H1 (cell line): ENCODE data around the gene CARD11. TPM values are rescaled to one million over a fixed set of nuclear protein-coding genes. Genes with fewer than 3 reads are reported as not detected.

Experiments used
- CTCF ChIA-PET: fragments of 300-600 bp; sonication (Branson Sonifier 250); formaldehyde crosslinking; loops from one replicate; lab custom pipeline; 2021; ENCODE audit not compliant: partially characterized antibody; lab: Charles Lee
- POLR2A ChIA-PET: fragments of 300-600 bp; sonication (Branson Sonifier 250); formaldehyde crosslinking; loops from one replicate; lab custom pipeline; 2021; ENCODE audit warnings: inconsistent platforms; ENCODE audit not compliant: partially characterized antibody; lab: Charles Lee
- DNase-seq, 2 experiments: peaks; one replicate each; pipeline versions ENCODE4 v3.0.0 to v3.0.0-alpha.2; 2010 to 2022; ENCODE audit warnings: low spot score in 2 of 2, low read depth in 1 of 2, mixed read lengths in 1 of 2
- FAIRE-seq: peaks from 2 replicates; lab custom pipeline; 2011; peaks lifted over from hg19 to GRCh38; lab: Jason Lieb, UNC
- H2AFZ ChIP-seq: 2 replicates; pipeline ENCODE4 v1.8.1; 2012; ENCODE audit warnings: low read length, inconsistent platforms
- H2AK5ac ChIP-seq: 2 replicates; pipeline ENCODE4 v1.6.1; 2013; ENCODE audit warnings: low read depth, low read length
- H2BK120ac ChIP-seq: replicated peaks from 2 replicates; pipeline ENCODE3; 2013; ENCODE audit warnings: low read depth, low read length, inconsistent platforms
- H2BK12ac ChIP-seq: 2 replicates; pipeline ENCODE4 v1.6.1; 2013; ENCODE audit warnings: low read depth, low read length
- H2BK15ac ChIP-seq: 2 replicates; pipeline ENCODE4 v1.6.1; 2013; ENCODE audit warnings: low read length
- H2BK20ac ChIP-seq: 2 replicates; pipeline ENCODE4 v1.6.1; 2013; ENCODE audit warnings: low read length
- H2BK5ac ChIP-seq: 2 replicates; pipeline ENCODE4 v1.6.1; 2013; ENCODE audit warnings: low read depth, low read length
- H3K14ac ChIP-seq: 2 replicates; pipeline ENCODE4 v1.6.1; 2013; ENCODE audit warnings: inconsistent platforms; ENCODE audit not compliant: insufficient read length
- H3K18ac ChIP-seq: 2 replicates; pipeline ENCODE4 v1.6.1; 2013; ENCODE audit warnings: low read length; ENCODE audit errors: extremely low read depth
- H3K23ac ChIP-seq: 2 replicates; pipeline ENCODE4 v1.6.1; 2013; ENCODE audit warnings: inconsistent platforms; ENCODE audit not compliant: insufficient read length
- H3K23me2 ChIP-seq: 2 replicates; pipeline ENCODE4 v1.6.1; 2013; ENCODE audit warnings: low read depth, low read length
- H3K27ac ChIP-seq: 2 replicates; pipeline ENCODE4 v1.6.1; 2011; ENCODE audit warnings: low read depth, low read length, inconsistent platforms
- H3K27me3 ChIP-seq, 4 experiments: replicated peaks in 1 of 4; 1 replicate in 1 of 4; 2 replicates in 3 of 4; pipeline versions ENCODE4 v1.6.1 to v1.8.1; 2011 to 2013; ENCODE audit warnings: low read length in 3 of 4, mild to moderate bottlenecking in 3 of 4, inconsistent platforms in 2 of 4, mixed read lengths in 2 of 4, moderate library complexity in 1 of 4; ENCODE audit not compliant: control insufficient read depth in 3 of 4, insufficient read depth in 3 of 4; ENCODE audit errors: extremely low read depth in 1 of 4
- H3K36me3 ChIP-seq, 4 experiments: 2 replicates each; pipeline versions ENCODE4 v1.6.1 to v1.8.1; 2011 to 2013; ENCODE audit warnings: mild to moderate bottlenecking in 4 of 4, low read length in 3 of 4, moderate library complexity in 2 of 4, control low read depth in 1 of 4, inconsistent platforms in 1 of 4; ENCODE audit not compliant: insufficient read depth in 4 of 4, control insufficient read depth in 2 of 4
- H3K4ac ChIP-seq: replicated peaks from 2 replicates; pipeline ENCODE3; 2013; ENCODE audit warnings: low read length, low read depth, mixed read lengths, inconsistent platforms; ENCODE audit not compliant: insufficient read length
- H3K4me1 ChIP-seq, 4 experiments: replicated peaks in 1 of 4; 1 replicate in 1 of 4; 2 replicates in 3 of 4; pipeline versions ENCODE4 v1.6.1 to v1.8.1; 2011 to 2013; ENCODE audit warnings: low read length in 3 of 4, inconsistent platforms in 2 of 4, mixed read lengths in 1 of 4; ENCODE audit not compliant: insufficient read depth in 4 of 4, control insufficient read depth in 3 of 4
- H3K4me2 ChIP-seq, 2 experiments: 2 replicates each; pipeline versions ENCODE4 v1.6.1 to v1.8.1; 2011 to 2013; ENCODE audit warnings: low read depth in 2 of 2, low read length in 2 of 2, control low read depth in 1 of 2, inconsistent platforms in 1 of 2, mild to moderate bottlenecking in 1 of 2; ENCODE audit not compliant: insufficient read depth in 1 of 2
- H3K4me3 ChIP-seq, 4 experiments: fragments of 200-600, 300-600 bp in 1 of 4; sonication (generic), shearing (Covaris generic), sonication (Bioruptor Twin) in 1 of 4; 2 replicates each; pipeline versions ENCODE4 v1.5.1 to v1.8.1; 2011 to 2016; ENCODE audit warnings: low read length in 4 of 4, low read depth in 3 of 4, control low read depth in 2 of 4, inconsistent platforms in 2 of 4, mild to moderate bottlenecking in 2 of 4, mixed read lengths in 1 of 4, moderate library complexity in 1 of 4; ENCODE audit not compliant: insufficient read depth in 2 of 4; ENCODE audit errors: extremely low read depth in 1 of 4
- H3K56ac ChIP-seq: replicated peaks from 2 replicates; pipeline ENCODE3; 2013; ENCODE audit warnings: low read depth, mild to moderate bottlenecking, mixed read lengths, low read length, inconsistent platforms; ENCODE audit not compliant: insufficient read length
- H3K79me1 ChIP-seq: 2 replicates; pipeline ENCODE4 v1.6.1; 2013; ENCODE audit warnings: low read depth, low read length, control low read depth
- H3K79me2 ChIP-seq, 2 experiments: 2 replicates each; pipeline versions ENCODE4 v1.6.1 to v1.8.1; 2012 to 2013; ENCODE audit warnings: low read length in 2 of 2, mild to moderate bottlenecking in 2 of 2, inconsistent platforms in 1 of 2; ENCODE audit not compliant: insufficient read depth in 2 of 2, control insufficient read depth in 1 of 2
- H3K9ac ChIP-seq, 4 experiments: replicated peaks in 1 of 4; 1 replicate in 1 of 4; 2 replicates in 3 of 4; pipeline versions ENCODE4 v1.6.1 to v1.8.1; 2011 to 2013; ENCODE audit warnings: low read depth in 3 of 4, low read length in 3 of 4, control low read depth in 2 of 4, mild to moderate bottlenecking in 2 of 4, moderate library complexity in 2 of 4, inconsistent platforms in 1 of 4; ENCODE audit errors: extremely low read depth in 1 of 4
- H3K9me3 ChIP-seq, 2 experiments: 2 replicates each; pipeline versions ENCODE4 v1.6.1 to v1.8.1; 2012 to 2013; ENCODE audit warnings: mild to moderate bottlenecking in 2 of 2, moderate library complexity in 2 of 2, control low read depth in 1 of 2, inconsistent platforms in 1 of 2, low read depth in 1 of 2, low read length in 1 of 2, mixed read lengths in 1 of 2; ENCODE audit not compliant: insufficient read depth in 2 of 2
- H4K20me1 ChIP-seq, 2 experiments: replicated peaks in 1 of 2; 2 replicates each; pipeline versions ENCODE3 to v1.8.1; 2011 to 2013; ENCODE audit warnings: inconsistent platforms in 2 of 2, low read length in 2 of 2, mild to moderate bottlenecking in 1 of 2; ENCODE audit not compliant: insufficient read depth in 2 of 2, control insufficient read depth in 1 of 2
- H4K5ac ChIP-seq: 2 replicates; pipeline ENCODE4 v1.6.1; 2013; ENCODE audit warnings: low read length, low read depth, mixed read lengths, inconsistent platforms; ENCODE audit not compliant: insufficient read length
- H4K8ac ChIP-seq: 2 replicates; pipeline ENCODE4 v1.8.0; 2013; ENCODE audit warnings: mild to moderate bottlenecking, moderate library complexity, low read length, inconsistent platforms; ENCODE audit not compliant: insufficient read depth; ENCODE audit errors: extremely low read depth
- H4K91ac ChIP-seq: replicated peaks from 2 replicates; pipeline ENCODE3; 2013; ENCODE audit warnings: low read length, mixed read lengths, inconsistent platforms; ENCODE audit not compliant: insufficient read length
- ATF2 ChIP-seq: IDR thresholded peaks from 2 replicates; pipeline ENCODE4 v1.6.1; 2012; ENCODE audit warnings: low read length, inconsistent platforms
- CBX5 ChIP-seq: fragments of 300-800, 300-1000 bp; sonication (generic); IDR thresholded peaks from 2 replicates; pipeline ENCODE4 v1.7.1; 2016; ENCODE audit warnings: antibody characterized with exemption, low read length, low read depth
- EZH2 ChIP-seq: fragments of 200-600 bp; sonication (generic); IDR thresholded peaks from 2 replicates; pipeline ENCODE4 v1.7.1; 2012; ENCODE audit warnings: low read depth, mild to moderate bottlenecking, moderate library complexity, low read length, inconsistent platforms; ENCODE audit not compliant: severe bottlenecking
- FOSL1 ChIP-seq: IDR thresholded peaks from 2 replicates; pipeline ENCODE4 v1.6.1; 2011; ENCODE audit warnings: mild to moderate bottlenecking, low read depth, low read length, moderate library complexity; ENCODE audit not compliant: insufficient read depth
- KDM1A ChIP-seq: fragments of 200-600, 300-600 bp; sonication (generic); IDR thresholded peaks from 2 replicates; pipeline ENCODE4 v1.7.1; 2016; ENCODE audit warnings: mild to moderate bottlenecking, low read length, borderline replicate concordance
- KDM4A ChIP-seq: IDR thresholded peaks from one replicate; pipeline ENCODE4 v1.7.1; 2012; ENCODE audit warnings: low read depth, mild to moderate bottlenecking, moderate library complexity, low read length, inconsistent platforms; ENCODE audit not compliant: severe bottlenecking
- KDM5A ChIP-seq: fragments of 200-600 bp; IDR thresholded peaks from 2 replicates; pipeline ENCODE4 v1.7.1; 2012; ENCODE audit warnings: mild to moderate bottlenecking, low read length, inconsistent platforms, mixed read lengths
- RBBP5 ChIP-seq: IDR thresholded peaks from 2 replicates; pipeline ENCODE4 v1.7.1; 2012; ENCODE audit warnings: low read depth, mild to moderate bottlenecking, inconsistent platforms, low read length, moderate library complexity, borderline replicate concordance
- SP1 ChIP-seq: IDR thresholded peaks from 2 replicates; pipeline ENCODE4 v1.6.1; 2011; ENCODE audit warnings: low read depth, low read length
- SRF ChIP-seq: IDR thresholded peaks from 2 replicates; pipeline ENCODE4 v1.6.1; 2011; ENCODE audit warnings: mild to moderate bottlenecking, low read depth, low read length, moderate library complexity
- TBP ChIP-seq: IDR thresholded peaks from 2 replicates; pipeline ENCODE4 v1.6.1; 2011; ENCODE audit warnings: low read depth, low read length, improper control_type of control experiment
- TEAD4 ChIP-seq: IDR thresholded peaks from 2 replicates; pipeline ENCODE4 v1.6.1; 2012; ENCODE audit warnings: low read depth, low read length, inconsistent platforms, mixed read lengths
- WGBS, 2 experiments: shearing (Covaris generic) in 1 of 2; methylation state at CpG; one replicate each; pipeline versions ENCODE4 v1.1.6 to v1.1.7; 2013 to 2015; ENCODE audit warnings: low lambda C conversion rate in 2 of 2, mixed read lengths in 2 of 2, inconsistent platforms in 1 of 2, low coverage in 1 of 2, missing lambda C conversion rate in 1 of 2; ENCODE audit not compliant: insufficient replicate concordance in 2 of 2, insufficient coverage in 1 of 2, insufficient read length in 1 of 2; ENCODE audit errors: extremely low coverage in 1 of 2, missing lambda C conversion rate in 1 of 2; 5-methylcytosine and 5-hydroxymethylcytosine counted together
- polyA plus RNA-seq, 7 experiments: library from polyadenylated mRNA; depleted of rRNA in 3 of 7; stranded (reverse) in 5 of 7; unstranded in 2 of 7; fragments of >200 nt in 5 of 7; fragments of 200-250 nt in 2 of 7; gene quantifications; 1 replicate in 5 of 7; 2 replicates in 1 of 7; 4 replicates in 1 of 7; pipeline versions ENCODE4 v1.2.1 to v1.2.3, GENCODE V29; 2011 to 2013; ENCODE audit warnings: missing spikeins in 2 of 7, mixed read lengths in 2 of 7
- total RNA-seq: library from RNA; stranded (reverse); fragmentation: NEBNext Ultra II Directional; extraction: Animal tissue kit (Norgen Biotek cat#: 25700); gene quantifications from 2 replicates; pipeline ENCODE4 v1.2.1, GENCODE V29; 2021

CARD11 gene
- total and polyA plus RNA-seq, 2 of the 8 experiments (the other 6 are each of a cell fraction or from before 2014, with no cell fraction given): 12.6 to 29.8 TPM

- H2BK120ac ChIP-seq: no peak overlapping the region
- H3K27ac ChIP-seq: no peak overlapping the region
- 86% methylated on average over 22 of the region's 22 CpGs; no CpG with 5 or more reads in 1 of the 2 experiments for WGBS, 2 experiments
- no peak overlapping the region for H4K5ac ChIP-seq
- H2BK12ac ChIP-seq: peak overlapping the region; percentile 55; the same call in 1 of the 2 replicates
- no peak overlapping the region for H2AK5ac ChIP-seq
- H2BK20ac ChIP-seq: no peak overlapping the region; the same call in 1 of the 2 replicates
- H4K91ac ChIP-seq: peak overlapping the region; percentile 34
- H3K23me2 ChIP-seq: no peaks in the 10 kb centered on the region; the same call in 1 of the 2 replicates
- no peak overlapping the region for H3K4ac ChIP-seq
- peak overlapping the region; percentile 85; the same call in 1 of the 2 replicates for H2BK5ac ChIP-seq
- H3K18ac ChIP-seq: 0 out of 2 replicates have a peak overlapping the region, but pooled peaks have one; percentile 13
- no peak overlapping the region for H3K14ac ChIP-seq
- no peaks in the 10 kb centered on the region for H3K36me3 ChIP-seq
- H2AFZ ChIP-seq: peak overlapping the region; percentile 83; the same call in 1 of the 2 replicates
- no peaks in the 10 kb centered on the region for H3K79me1 ChIP-seq
- no peak overlapping the region for H3K4me2 ChIP-seq
- no peak overlapping the region for H3K56ac ChIP-seq
- POLR2A ChIA-PET: interaction anchor here (0.6 kb wide), 1 partner anchor 125 kb away, joined by 3 read pairs; no protein-coding TSS in a partner anchor
- H3K23ac ChIP-seq: no peak overlapping the region
- H2BK15ac ChIP-seq: no peak overlapping the region
- no peaks in the 10 kb centered on the region; a peak in 1 of 7 replicates for H3K27me3 ChIP-seq
- no peak overlapping the region for H3K9ac ChIP-seq
- FAIRE-seq (no peak), DNase-seq (no peak)
- no peak overlapping the region for H3K4me3 ChIP-seq
- H4K8ac ChIP-seq: no peak overlapping the region
- CTCF ChIA-PET: no interaction called here
- no peaks in the 10 kb centered on the region for H4K20me1 ChIP-seq
- no peaks in the 10 kb centered on the region for H3K79me2 ChIP-seq
- H3K9me3 ChIP-seq: no peaks in the 10 kb centered on the region
- H3K4me1 ChIP-seq: peaks cover 0 to 9% (median 3%) of the 10 kb centered on the region in 4 experiments; a peak in 5 of 7 replicates
- TF ChIP-seq SRF: no peak
- no peak for TF ChIP-seq KDM5A
- no peak for TF ChIP-seq KDM4A
- TF ChIP-seq SP1: no peak
- TF ChIP-seq TEAD4: no peak
- TF ChIP-seq FOSL1: no peak
- TF ChIP-seq TBP: no peak
- TF ChIP-seq EZH2: no peak
- TF ChIP-seq ATF2: no peak
- no peak for TF ChIP-seq KDM1A
- no peak for TF ChIP-seq CBX5
- no peak for TF ChIP-seq RBBP5
Observed at GRCh38 chr7:2862831-2863361, 180.8 kb downstream of the CARD11 start.
